Breast epithelium (tissue), 3 donors: ENCODE measurements around the gene GRIP2.

Source experiments
- POLR2A ChIP-seq: fragments of 450-650 bp; IDR thresholded peaks from one replicate; pipeline ENCODE4 v1.6.1; 2016; ENCODE audit warnings: antibody characterized with exemption, mild to moderate bottlenecking, moderate library complexity
- POLR2AphosphoS5 ChIP-seq, 3 donors: sonication (generic); formaldehyde crosslinking; IDR thresholded peaks; one replicate each; pipeline ENCODE4 v1.6.1; 2017; ENCODE audit warnings: antibody characterized with exemption in 3 of 3
- TF ChIP-seq, protein P1 (sequence below), 3 donors: fragments of 450-650 bp; IDR thresholded peaks; one replicate each; pipeline ENCODE4 v1.5.1; 2016 to 2017; ENCODE audit warnings: antibody characterized with exemption in 3 of 3, mild to moderate bottlenecking in 3 of 3, moderate library complexity in 3 of 3

DNA sequence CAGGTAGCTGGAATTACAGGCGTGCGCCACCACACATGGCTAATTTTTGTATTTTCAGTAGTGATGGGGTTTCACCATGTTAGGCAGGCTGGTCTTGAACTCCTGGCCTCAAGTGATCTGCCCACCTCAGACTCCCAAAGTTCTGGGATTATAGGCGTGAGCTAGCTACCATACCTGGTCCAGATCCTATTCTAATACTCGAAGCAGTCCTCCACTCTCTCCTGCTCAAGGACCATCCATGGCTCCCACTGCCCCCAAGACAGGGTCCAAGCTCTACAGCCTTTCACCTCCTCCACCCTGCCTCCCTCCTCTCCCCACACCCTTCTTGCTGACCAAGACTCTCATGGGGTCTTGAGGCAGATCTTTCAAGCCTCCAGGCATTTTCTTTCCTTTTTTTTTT, 12.6 kb upstream of the GRIP2 start:
- TF ChIP-seq, protein P1, sequence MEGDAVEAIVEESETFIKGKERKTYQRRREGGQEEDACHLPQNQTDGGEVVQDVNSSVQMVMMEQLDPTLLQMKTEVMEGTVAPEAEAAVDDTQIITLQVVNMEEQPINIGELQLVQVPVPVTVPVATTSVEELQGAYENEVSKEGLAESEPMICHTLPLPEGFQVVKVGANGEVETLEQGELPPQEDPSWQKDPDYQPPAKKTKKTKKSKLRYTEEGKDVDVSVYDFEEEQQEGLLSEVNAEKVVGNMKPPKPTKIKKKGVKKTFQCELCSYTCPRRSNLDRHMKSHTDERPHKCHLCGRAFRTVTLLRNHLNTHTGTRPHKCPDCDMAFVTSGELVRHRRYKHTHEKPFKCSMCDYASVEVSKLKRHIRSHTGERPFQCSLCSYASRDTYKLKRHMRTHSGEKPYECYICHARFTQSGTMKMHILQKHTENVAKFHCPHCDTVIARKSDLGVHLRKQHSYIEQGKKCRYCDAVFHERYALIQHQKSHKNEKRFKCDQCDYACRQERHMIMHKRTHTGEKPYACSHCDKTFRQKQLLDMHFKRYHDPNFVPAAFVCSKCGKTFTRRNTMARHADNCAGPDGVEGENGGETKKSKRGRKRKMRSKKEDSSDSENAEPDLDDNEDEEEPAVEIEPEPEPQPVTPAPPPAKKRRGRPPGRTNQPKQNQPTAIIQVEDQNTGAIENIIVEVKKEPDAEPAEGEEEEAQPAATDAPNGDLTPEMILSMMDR (IDR thresholded peaks at IDR 0.05): no peak
- TF ChIP-seq POLR2A (no peak), POLR2AphosphoS5 (IDR thresholded peaks at IDR 0.05) (no peak)
